Adrenal gland (tissue), 12 donors: ENCODE results near the gene CST9L. TPM values are rescaled to one million over a fixed set of nuclear protein-coding genes. Genes with fewer than 3 reads are reported as not detected.
"Not testable (repeated sequence)": the region's sequence is repeated elsewhere in the genome, so short reads cannot be mapped to it uniquely, and the experiment has no call there.

Experiments used
- DNase-seq, 7 donors: peaks; one replicate each; pipeline ENCODE4 v3.0.0-alpha.2; 2019 to 2020
- H3K27ac ChIP-seq, 5 donors: fragments of 200-600 bp; sonication (generic) in 4 of 5; 1 replicate in 3 of 5; 2 replicates in 2 of 5; pipeline versions ENCODE4 v1.5.1 to v1.8.0; 2016 to 2020; ENCODE audit warnings: mild to moderate bottlenecking in 1 of 5
- H3K27me3 ChIP-seq: fragments of 200-600 bp; 2 replicates; pipeline ENCODE4 v1.8.0; 2021
- H3K36me3 ChIP-seq, 2 donors: fragments of 200-600 bp; replicated peaks in 1 of 2; 1 replicate in 1 of 2; 2 replicates in 1 of 2; pipeline versions ENCODE4 v1.5.1 to v1.8.0; 2018 to 2022
- H3K4me1 ChIP-seq, 2 donors: fragments of 200-600 bp; replicated peaks in 1 of 2; 1 replicate in 1 of 2; 2 replicates in 1 of 2; pipeline versions ENCODE4 v1.5.1 to v1.8.0; 2018 to 2021
- H3K4me3 ChIP-seq, 4 donors: fragments of 200-600 bp; sonication (generic) in 3 of 4; one replicate each; pipeline ENCODE4 v1.5.1; 2016 to 2018
- H3K9me3 ChIP-seq, 3 donors: fragments of 200-600 bp; sonication (generic) in 1 of 3; replicated peaks in 1 of 3; 1 replicate in 2 of 3; 2 replicates in 1 of 3; pipeline versions ENCODE4 v1.5.1 to v1.8.0; 2016 to 2021
- CTCF ChIP-seq, 6 experiments: fragments of 450-650 bp in 4 of 6; fragments of 200-600 bp in 2 of 6; sonication (generic) in 1 of 6; IDR thresholded peaks; 1 replicate in 5 of 6; 2 replicates in 1 of 6; pipeline versions ENCODE4 v1.5.1 to v1.8.0; 2016 to 2021; ENCODE audit warnings: antibody characterized with exemption in 6 of 6, mild to moderate bottlenecking in 2 of 6, moderate library complexity in 1 of 6
- POLR2A ChIP-seq, 2 donors: fragments of 450-650 bp; IDR thresholded peaks; one replicate each; pipeline ENCODE4 v1.6.1; 2017; ENCODE audit warnings: antibody characterized with exemption in 2 of 2, mild to moderate bottlenecking in 2 of 2, moderate library complexity in 1 of 2
- WGBS, 4 donors: extraction: QIAGEN DNeasy Blood & Tissue Kit in 2 of 4; methylation state at CpG; one replicate each; pipeline versions ENCODE4 v1.1.5 to v1.1.7; 2013 to 2017; 5-methylcytosine and 5-hydroxymethylcytosine counted together
- intact Hi-C, 2 donors: fragments of 100-400 bp; cut with DNase I; formaldehyde crosslinking; loops; one replicate each; pipeline versions ENCODE4 v1.14.1 to v1.15.0; 2022 to 2023
- polyA plus RNA-seq, 3 donors: library from polyadenylated mRNA; stranded (reverse); fragments of 200-250 nt in 2 of 3; fragments of 350-450 nt in 1 of 3; fragmentation: Illumina TruSeq in 1 of 3; extraction: RNeasy Lipid Tissue Mini Kit (QIAGEN cat#74804) in 1 of 3; gene quantifications; one replicate each; pipeline ENCODE4 v1.2.3, GENCODE V29; 2013 to 2014
- total RNA-seq, 9 donors: library from RNA; depleted of rRNA in 4 of 9; stranded (reverse); fragments of >200 nt in 4 of 9; fragments of 120-200 nt in 1 of 9; fragmentation: NEBNext Ultra II Directional in 1 of 9; extraction: Animal tissue kit (Norgen Biotek cat#: 25700) in 1 of 9; gene quantifications; one replicate each; pipeline versions ENCODE4 v1.1.0 to v1.2.4, GENCODE V29; 2013 to 2023
- donor health status: healthy with polysubstance abuse.
- donor health status: Bipolar disorder and iron deficiency.
- donor health status: DM: yes; HTN: yes; CAD: no.
- donor health status: DM: no; HTN: no; CAD: no.
- donor health status: DM: no; HTN: no; CAD: no.
- donor health status: DM: yes; HTN: yes; CAD: no.

Gene CST9L
- total and polyA plus RNA-seq, 12 donors = not detected

GRCh38 chr20:23582293-23582692 lies 14.0 kb upstream of the CST9L start:
- no peaks in the 10 kb centered on the region for H3K9me3 ChIP-seq
- intact Hi-C loops = no loop called here
- H3K4me1 ChIP-seq = no peaks in the 10 kb centered on the region
- no peak overlapping the region for H3K4me3 ChIP-seq
- no peak for DNase-seq
- H3K27me3 ChIP-seq = no peaks in the 10 kb centered on the region
- TF ChIP-seq CTCF (IDR thresholded peaks at IDR 0.05) = no peak
- TF ChIP-seq POLR2A (IDR thresholded peaks at IDR 0.05) = no peak
- 77 to 100% (median 87%) methylated on average over 1 of the region's 1 CpG for WGBS, 4 donors
- no peaks in the 10 kb centered on the region for H3K36me3 ChIP-seq
- no peak overlapping the region for H3K27ac ChIP-seq

GRCh38 chr20:23581833-23582232 lies 13.5 kb upstream of the CST9L start:
- 83 to 94% (median 88%) methylated on average over 2 to 9 of the region's 9 CpGs for WGBS, 4 donors
- H3K27ac ChIP-seq, H3K4me3 ChIP-seq, H3K36me3 ChIP-seq, H3K4me1 ChIP-seq, H3K27me3 ChIP-seq, H3K9me3 ChIP-seq, intact Hi-C loops, DNase-seq: not testable (repeated sequence)

GRCh38 chr20:23574977-23575376 lies 6.7 kb upstream of the CST9L start:
- peaks cover 0 to 12% of the 10 kb centered on the region in 2 donors for H3K4me1 ChIP-seq
- no peaks in the 10 kb centered on the region for H3K27me3 ChIP-seq
- intact Hi-C loops = no loop called here
- H3K4me3 ChIP-seq = no peak overlapping the region
- no peaks in the 10 kb centered on the region for H3K36me3 ChIP-seq
- H3K27ac ChIP-seq = no peak overlapping the region
- DNase-seq = no peak
- TF ChIP-seq POLR2A (IDR thresholded peaks at IDR 0.05) (no peak), CTCF (IDR thresholded peaks at IDR 0.05) (no peak)
- H3K9me3 ChIP-seq = peaks cover 0 to 6% (median 0%) of the 10 kb centered on the region in 3 donors

- peaks cover 0 to 6% (median 0%) of the 10 kb centered on the region in 3 donors for H3K9me3 ChIP-seq
- 62 to 91% (median 66%) methylated on average over 2 of the region's 2 CpGs for WGBS, 4 donors
- no peak overlapping the region for H3K27ac ChIP-seq
- H3K4me1 ChIP-seq = peaks cover 0 to 7% of the 10 kb centered on the region in 2 donors
- no peak overlapping the region for H3K4me3 ChIP-seq
- no peaks in the 10 kb centered on the region for H3K36me3 ChIP-seq
- peak in 1 of 7 donors; percentile 9 for DNase-seq
- intact Hi-C loops = no loop called here
- no peaks in the 10 kb centered on the region for H3K27me3 ChIP-seq
- TF ChIP-seq CTCF (IDR thresholded peaks at IDR 0.05) = no peak
- no peak for TF ChIP-seq POLR2A (IDR thresholded peaks at IDR 0.05)
These were observed 2.0 kb upstream of the CST9L start for GRCh38 chr20:23570178-23570760.

- intact Hi-C loops = no loop called here
- DNase-seq = peak in 1 of 7 donors; percentile 31
- H3K4me3 ChIP-seq = no peak overlapping the region
These were observed 1.3 kb upstream of the CST9L start for GRCh38 chr20:23569570-23569969.

More at GRCh38 chr20:23569570-23569969, 1.3 kb upstream of the CST9L start:
- Histone ChIP-seq H3K36me3 (no peaks in the 10 kb centered on the region), H3K27me3 (no peaks in the 10 kb centered on the region), H3K4me1 (no peaks in the 10 kb centered on the region), H3K27ac (no peak overlapping the region), H3K9me3 (peaks cover 0 to 6% (median 0%) of the 10 kb centered on the region in 3 donors)
- WGBS, 4 donors = 63 to 86% (median 82%) methylated on average over 1 of the region's 1 CpG
- TF ChIP-seq CTCF (IDR thresholded peaks at IDR 0.05) = no peak
